H1 (cell line): Measurements from ENCODE around the gene MPST. TPM values are rescaled to one million over a fixed set of nuclear protein-coding genes. Genes with fewer than 3 reads are reported as not detected.

Experiments used
- HDAC6 ChIP-seq: IDR thresholded peaks from one replicate; pipeline ENCODE4 v1.7.1; 2012; ENCODE audit warnings: low read depth, mild to moderate bottlenecking, inconsistent platforms, low read length, moderate library complexity
- POLR2AphosphoS5 ChIP-seq: IDR thresholded peaks from 2 replicates; pipeline ENCODE4 v1.6.1; 2011; ENCODE audit warnings: low read depth, low read length
- TEAD4 ChIP-seq: IDR thresholded peaks from 2 replicates; pipeline ENCODE4 v1.6.1; 2012; ENCODE audit warnings: low read depth, low read length, inconsistent platforms, mixed read lengths
- polyA plus RNA-seq, 7 experiments: library from polyadenylated mRNA; depleted of rRNA in 3 of 7; stranded (reverse) in 5 of 7; unstranded in 2 of 7; fragments of >200 nt in 5 of 7; fragments of 200-250 nt in 2 of 7; gene quantifications; 1 replicate in 5 of 7; 2 replicates in 1 of 7; 4 replicates in 1 of 7; pipeline versions ENCODE4 v1.2.1 to v1.2.3, GENCODE V29; 2011 to 2013; ENCODE audit warnings: missing spikeins in 2 of 7, mixed read lengths in 2 of 7
- total RNA-seq: library from RNA; stranded (reverse); fragmentation: NEBNext Ultra II Directional; extraction: Animal tissue kit (Norgen Biotek cat#: 25700); gene quantifications from 2 replicates; pipeline ENCODE4 v1.2.1, GENCODE V29; 2021

Gene MPST
- total and polyA plus RNA-seq, 2 of the 8 experiments (the other 6 are each of a cell fraction or from before 2014, with no cell fraction given), result 86.0 to 124 TPM

GRCh38 chr22:36971341-36972125 is 48.0 kb upstream of the MPST start (continued):
- TF ChIP-seq POLR2AphosphoS5 (no peak), TEAD4 (no peak), HDAC6 (no peak)
- TF ChIP-seq, all 59 proteins: peak for 0
